Nephron progenitor cell (in vitro differentiated cells): ENCODE measurements around the gene GPR161.
A peak's percentile ranks its signal among the peaks of the same experiment; 100 is the strongest.

Source experiments
- DNase-seq: peaks from one replicate; pipeline ENCODE4 v3.0.0; 2021
- H3K27ac Mint-ChIP-seq: 2 replicates; pipeline ENCODE4 v1.8.0; 2021; ENCODE audit warnings: mild to moderate bottlenecking, moderate library complexity, mixed read lengths
- H3K27me3 Mint-ChIP-seq: 2 replicates; pipeline ENCODE4 v1.8.0; 2021; ENCODE audit warnings: mild to moderate bottlenecking, low read depth, mixed read lengths; ENCODE audit not compliant: poor library complexity
- H3K36me3 Mint-ChIP-seq: 2 replicates; pipeline ENCODE4 v1.8.0; 2021; ENCODE audit warnings: low read depth, mixed read lengths
- H3K4me1 Mint-ChIP-seq: 2 replicates; pipeline ENCODE4 v1.8.0; 2021; ENCODE audit warnings: mixed read lengths
- H3K4me3 Mint-ChIP-seq: 2 replicates; pipeline ENCODE4 v1.8.0; 2021; ENCODE audit warnings: mild to moderate bottlenecking, moderate library complexity, mixed read lengths
- H3K9me3 Mint-ChIP-seq: 2 replicates; pipeline ENCODE4 v1.8.0; 2021; ENCODE audit warnings: mild to moderate bottlenecking, moderate library complexity, mixed read lengths
- CTCF ChIP-seq: fragments of 200-600 bp; sonication (generic); IDR thresholded peaks from 2 replicates; pipeline ENCODE4 v1.5.0; 2021; ENCODE audit warnings: antibody characterized with exemption

Gene GPR161

GRCh38 chr1:168151935-168152334 lies 15.2 kb upstream of the GPR161 start:
- Mint-ChIP-seq H3K36me3 (no peaks in the 10 kb centered on the region), H3K9me3 (peaks cover 20% of the 10 kb centered on the region), H3K4me3 (no peak overlapping the region), H3K27me3 (no peaks in the 10 kb centered on the region), H3K27ac (no peak overlapping the region), H3K4me1 (no peaks in the 10 kb centered on the region)
- DNase-seq, result no peak
- TF ChIP-seq CTCF, result no peak

GRCh38 chr1:168150283-168150682 lies 13.6 kb upstream of the GPR161 start:
- peaks cover 3% of the 10 kb centered on the region for H3K9me3 Mint-ChIP-seq
- no peaks in the 10 kb centered on the region for H3K36me3 Mint-ChIP-seq
- H3K4me1 Mint-ChIP-seq, result peaks cover 5% of the 10 kb centered on the region
- H3K27me3 Mint-ChIP-seq, result no peaks in the 10 kb centered on the region
- H3K4me3 Mint-ChIP-seq, result no peak overlapping the region
- H3K27ac Mint-ChIP-seq, result peak overlapping the region; percentile 44
- no peak for TF ChIP-seq CTCF
- no peak for DNase-seq

- Mint-ChIP-seq H3K4me3 (no peak overlapping the region), H3K27me3 (no peaks in the 10 kb centered on the region), H3K36me3 (no peaks in the 10 kb centered on the region), H3K9me3 (no peaks in the 10 kb centered on the region), H3K4me1 (peaks cover 9% of the 10 kb centered on the region), H3K27ac (no peak overlapping the region)
- DNase-seq, result no peak
- TF ChIP-seq CTCF, result no peak
Observed at GRCh38 chr1:168148916-168149315, 12.2 kb upstream of the GPR161 start.

GRCh38 chr1:168146626-168147025 lies 9.9 kb upstream of the GPR161 start:
- H3K4me3 Mint-ChIP-seq, result no peak overlapping the region
- no peaks in the 10 kb centered on the region for H3K36me3 Mint-ChIP-seq
- H3K27me3 Mint-ChIP-seq, result no peaks in the 10 kb centered on the region
- no peak for TF ChIP-seq CTCF
- H3K9me3 Mint-ChIP-seq, result no peaks in the 10 kb centered on the region
- H3K27ac Mint-ChIP-seq, result no peak overlapping the region
- H3K4me1 Mint-ChIP-seq, result peaks cover 9% of the 10 kb centered on the region
- DNase-seq, result no peak

GRCh38 chr1:168146160-168146539 lies 9.4 kb upstream of the GPR161 start:
- no peak for TF ChIP-seq CTCF
- Mint-ChIP-seq H3K27ac (no peak overlapping the region), H3K36me3 (no peaks in the 10 kb centered on the region), H3K4me3 (no peak overlapping the region), H3K9me3 (no peaks in the 10 kb centered on the region), H3K27me3 (no peaks in the 10 kb centered on the region), H3K4me1 (peaks cover 9% of the 10 kb centered on the region)
- DNase-seq, result no peak

- TF ChIP-seq CTCF, result peak; percentile 93
- peaks cover 9% of the 10 kb centered on the region for H3K4me1 Mint-ChIP-seq
- DNase-seq, result peak; percentile 95
Observed at GRCh38 chr1:168145184-168146159, 8.7 kb upstream of the GPR161 start.

More at GRCh38 chr1:168145184-168146159, 8.7 kb upstream of the GPR161 start:
- no peak overlapping the region for H3K27ac Mint-ChIP-seq
- H3K4me3 Mint-ChIP-seq, result no peak overlapping the region
- H3K36me3 Mint-ChIP-seq, result no peaks in the 10 kb centered on the region
- no peaks in the 10 kb centered on the region for H3K27me3 Mint-ChIP-seq
- no peaks in the 10 kb centered on the region for H3K9me3 Mint-ChIP-seq
